GM12878 (cell line): ENCODE data around the gene KIF17.

Experiments
- CTCF ChIP-seq, 3 experiments: IDR thresholded peaks in 2 of 3; conservative IDR thresholded peaks in 1 of 3; 2 replicates each; pipeline ENCODE4 v1.5.1; 2011; ENCODE audit warnings: low read depth in 3 of 3, low read length in 3 of 3, mild to moderate bottlenecking in 3 of 3, control low read depth in 2 of 3, moderate library complexity in 2 of 3, inconsistent platforms in 1 of 3, mixed read lengths in 1 of 3; ENCODE audit not compliant: control insufficient read depth in 2 of 3, insufficient read depth in 1 of 3; ENCODE audit errors: extremely low read depth in 1 of 3
- FOXK2 ChIP-seq: fragments of 450-650 bp; IDR thresholded peaks from 2 replicates; pipeline ENCODE4 v1.6.1; 2017; ENCODE audit warnings: mild to moderate bottlenecking, moderate library complexity
- MAX ChIP-seq: IDR thresholded peaks from 2 replicates; pipeline ENCODE4 v1.6.1; 2012; ENCODE audit warnings: low read depth, low read length, improper control_type of control experiment
- PKNOX1 ChIP-seq: fragments of 450-650 bp; IDR thresholded peaks from 2 replicates; pipeline ENCODE4 v1.6.1; 2016; ENCODE audit warnings: mild to moderate bottlenecking
- SRF ChIP-seq, 2 experiments: IDR thresholded peaks; 2 replicates each; pipeline ENCODE4 v1.6.1; 2011; ENCODE audit warnings: low read depth in 2 of 2, low read length in 2 of 2, mild to moderate bottlenecking in 1 of 2, moderate library complexity in 1 of 2
- TF ChIP-seq, protein P1 (sequence below): IDR thresholded peaks from 2 replicates; pipeline ENCODE4 v1.6.1; 2012; ENCODE audit warnings: low read length, inconsistent platforms

- TF ChIP-seq CTCF (IDR thresholded peaks at IDR 0.05 in 2 of 3, conservative IDR thresholded peaks at IDR 0.05 in 1 of 3; ENCODE audit: control insufficient read depth in 2 of 3, extremely low read depth in 1 of 3, insufficient read depth in 1 of 3, low read depth in 3 of 3, low read length in 3 of 3) (no peak), SRF (IDR thresholded peaks at IDR 0.05; ENCODE audit: low read depth in 2 of 2, low read length in 2 of 2) (no peak), FOXK2 (no peak), MAX (no peak), PKNOX1 (no peak)
- TF ChIP-seq, protein P1, sequence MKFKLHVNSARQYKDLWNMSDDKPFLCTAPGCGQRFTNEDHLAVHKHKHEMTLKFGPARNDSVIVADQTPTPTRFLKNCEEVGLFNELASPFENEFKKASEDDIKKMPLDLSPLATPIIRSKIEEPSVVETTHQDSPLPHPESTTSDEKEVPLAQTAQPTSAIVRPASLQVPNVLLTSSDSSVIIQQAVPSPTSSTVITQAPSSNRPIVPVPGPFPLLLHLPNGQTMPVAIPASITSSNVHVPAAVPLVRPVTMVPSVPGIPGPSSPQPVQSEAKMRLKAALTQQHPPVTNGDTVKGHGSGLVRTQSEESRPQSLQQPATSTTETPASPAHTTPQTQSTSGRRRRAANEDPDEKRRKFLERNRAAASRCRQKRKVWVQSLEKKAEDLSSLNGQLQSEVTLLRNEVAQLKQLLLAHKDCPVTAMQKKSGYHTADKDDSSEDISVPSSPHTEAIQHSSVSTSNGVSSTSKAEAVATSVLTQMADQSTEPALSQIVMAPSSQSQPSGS: no peak
These were observed 100.8 kb downstream of the KIF17 start for GRCh38 chr1:20616847-20617487.
